HG03571 (cell line): ENCODE data around the gene FAM186B.
A peak's percentile ranks its signal among the peaks of the same experiment; 100 is the strongest.

Experiments
- ATAC-seq: cut with Tn5 transposase; IDR thresholded peaks from one replicate; pipeline ENCODE4 v1.9.1; 2021; ENCODE audit not compliant: unreplicated experiment

The FAM186B gene

GRCh38 chr12:49539406-49540228, 65.8 kb downstream of the FAM186B start:
- ATAC-seq = no peak

DNA sequence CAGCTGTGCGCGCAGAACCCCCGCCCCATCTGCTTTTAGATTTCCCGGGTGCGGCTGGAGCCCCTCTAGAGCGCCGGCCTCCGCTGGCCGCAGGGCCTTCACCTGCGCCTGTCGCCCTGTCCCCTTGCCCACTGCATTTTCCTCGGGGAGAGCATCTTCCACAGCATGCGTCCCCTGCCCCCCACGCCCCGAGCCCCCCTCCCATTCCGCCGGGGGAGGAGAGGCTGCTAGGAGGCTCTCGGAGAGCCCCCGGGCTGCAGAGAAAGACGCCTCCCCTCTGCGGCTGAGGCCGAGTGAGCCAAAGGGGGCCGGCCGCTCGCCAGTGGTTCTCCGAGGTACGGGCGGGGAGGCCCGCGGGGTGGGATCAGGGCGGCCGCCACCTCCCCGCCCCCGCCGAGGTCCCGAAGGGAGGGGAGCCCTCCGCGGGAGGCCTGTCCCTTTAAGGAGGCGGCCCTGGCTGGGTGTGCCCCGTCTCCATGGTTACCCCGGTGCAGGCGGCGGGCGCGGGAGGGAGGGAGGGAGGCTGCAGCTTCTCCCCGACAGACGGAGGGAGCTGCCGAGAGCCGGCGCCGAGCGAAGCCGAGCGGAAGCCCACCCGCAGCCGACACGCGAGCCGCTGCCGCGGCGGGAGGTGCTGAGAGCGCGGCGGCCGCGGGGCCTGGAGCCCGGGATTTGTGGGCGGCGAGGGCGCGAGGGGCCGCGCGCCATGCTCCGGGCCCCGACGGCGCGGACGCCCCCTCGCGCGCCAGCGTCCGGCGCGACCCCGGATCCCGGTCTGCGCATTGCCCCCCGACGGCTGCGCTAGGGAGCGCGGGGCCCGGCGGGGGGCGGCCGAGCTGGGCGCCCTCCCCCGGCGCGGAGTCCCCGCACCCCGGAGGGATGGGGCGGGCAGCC, 66.7 kb downstream of the FAM186B start, which contains the start of gene KCNH3:
Gene KCNH3 (plus strand): TSS at position 521 of the 894 bp plus-strand sequence. CDS start 387 bp downstream, outside the sequence.
- ATAC-seq = peak; percentile 64

DNA sequence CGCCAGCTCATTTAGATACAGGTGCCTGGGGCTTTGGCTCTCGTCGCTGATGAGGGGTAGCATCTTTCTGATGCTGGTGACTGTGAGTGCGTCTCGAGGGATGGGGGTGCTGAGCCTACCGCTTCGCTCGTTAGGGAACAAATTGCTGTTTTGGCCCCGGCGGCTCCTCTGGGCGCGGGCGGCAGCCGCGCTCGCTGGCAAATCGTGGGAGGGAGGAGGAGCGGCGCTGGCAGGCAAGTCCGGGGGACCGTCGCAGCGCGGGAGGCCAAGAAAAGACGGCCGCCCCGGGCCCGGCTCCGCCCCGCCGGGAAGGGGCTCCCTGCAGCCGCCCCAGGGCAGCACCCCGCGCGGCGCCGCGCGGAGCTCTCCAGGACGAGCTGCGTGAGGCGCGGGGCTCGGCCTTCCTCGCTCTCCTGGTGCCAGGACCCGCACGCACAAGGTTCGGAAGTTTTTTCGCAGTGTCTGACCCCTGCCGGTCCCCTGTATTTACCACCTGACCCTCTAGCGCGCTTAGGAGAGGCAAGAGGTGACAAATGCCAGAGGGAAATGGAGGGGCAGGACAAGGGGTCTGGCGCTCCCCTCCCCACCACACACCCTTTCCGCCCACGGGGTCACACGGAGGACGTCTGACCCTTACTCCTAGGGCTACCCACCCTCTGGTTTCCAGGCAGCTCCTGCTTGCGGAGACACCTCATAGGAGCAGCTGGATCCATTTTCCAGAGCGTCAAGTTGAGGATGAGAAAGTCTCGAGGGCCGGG, 67.5 kb downstream of the FAM186B start:
- no peak for ATAC-seq
